Measurements from ENCODE around the gene TMED7.

GRCh38 chr5:115607935-115608334 lies 17.9 kb downstream of the TMED7 start:
- no peak for TF ChIP-seq CTCF (IDR thresholded peaks at IDR 0.05)
- no peak for TF ChIP-seq POLR2AphosphoS5 (IDR thresholded peaks at IDR 0.05)

Data from suprapubic skin (tissue), 3 donors.